Prostate gland (tissue), 2 donors: ENCODE data around the gene TNXB. TPM values are rescaled to one million over a fixed set of nuclear protein-coding genes. Genes with fewer than 3 reads are reported as not detected.

Source experiments
- DNase-seq: peaks from one replicate; pipeline ENCODE4 v3.0.0-alpha.2; 2019; ENCODE audit warnings: low spot score
- H3K27ac ChIP-seq, 2 donors: fragments of 200-600 bp; sonication (generic); 2 replicates each; pipeline ENCODE4 v1.5.1; 2017 to 2019
- H3K27me3 ChIP-seq: fragments of 200-600 bp; sonication (generic); replicated peaks from 2 replicates; pipeline ENCODE4 v1.5.1; 2019; ENCODE audit not compliant: insufficient read depth
- H3K36me3 ChIP-seq, 2 donors: fragments of 200-600 bp; sonication (generic); 1 replicate in 1 of 2; 2 replicates in 1 of 2; pipeline versions ENCODE4 v1.5.1 to v1.8.1; 2017 to 2019
- H3K4me1 ChIP-seq: fragments of 200-600 bp; sonication (generic); replicated peaks from 2 replicates; pipeline ENCODE4 v1.5.1; 2019
- H3K4me3 ChIP-seq, 2 donors: fragments of 200-600 bp; sonication (generic); 2 replicates each; pipeline ENCODE4 v1.5.1; 2017 to 2019
- H3K9me3 ChIP-seq: fragments of 200-600 bp; sonication (generic); 2 replicates; pipeline ENCODE4 v1.5.1; 2017
- POLR2A ChIP-seq: fragments of 450-650 bp; IDR thresholded peaks from one replicate; pipeline ENCODE4 v1.6.1; 2016; ENCODE audit warnings: antibody characterized with exemption, mild to moderate bottlenecking
- POLR2AphosphoS5 ChIP-seq: sonication (generic); formaldehyde crosslinking; IDR thresholded peaks from one replicate; pipeline ENCODE4 v1.6.1; 2017; ENCODE audit warnings: antibody characterized with exemption
- WGBS: methylation state at CpG from one replicate; pipeline ENCODE4 v1.1.5; 2018; 5-methylcytosine and 5-hydroxymethylcytosine counted together
- intact Hi-C: fragments of 100-400 bp; cut with DNase I; formaldehyde crosslinking; loops from one replicate; pipeline ENCODE4 v1.14.2; 2022
- total RNA-seq, 2 donors: library from RNA; depleted of rRNA; stranded (reverse); fragments of >200 nt; gene quantifications; one replicate each; pipeline ENCODE4 v1.1.0, GENCODE V29; 2016
- TF ChIP-seq, protein P1 (sequence below), 4 experiments: fragments of 200-600 bp in 2 of 4; fragments of 450-650 bp in 2 of 4; sonication (generic) in 2 of 4; IDR thresholded peaks; 1 replicate in 3 of 4; 2 replicates in 1 of 4; pipeline ENCODE4 v1.5.1; 2016 to 2019; ENCODE audit warnings: antibody characterized with exemption in 4 of 4, mild to moderate bottlenecking in 2 of 4, moderate library complexity in 2 of 4

The TNXB gene
- total RNA-seq, 2 donors from 2014 or later: 18.5 to 29.1 TPM

DNA sequence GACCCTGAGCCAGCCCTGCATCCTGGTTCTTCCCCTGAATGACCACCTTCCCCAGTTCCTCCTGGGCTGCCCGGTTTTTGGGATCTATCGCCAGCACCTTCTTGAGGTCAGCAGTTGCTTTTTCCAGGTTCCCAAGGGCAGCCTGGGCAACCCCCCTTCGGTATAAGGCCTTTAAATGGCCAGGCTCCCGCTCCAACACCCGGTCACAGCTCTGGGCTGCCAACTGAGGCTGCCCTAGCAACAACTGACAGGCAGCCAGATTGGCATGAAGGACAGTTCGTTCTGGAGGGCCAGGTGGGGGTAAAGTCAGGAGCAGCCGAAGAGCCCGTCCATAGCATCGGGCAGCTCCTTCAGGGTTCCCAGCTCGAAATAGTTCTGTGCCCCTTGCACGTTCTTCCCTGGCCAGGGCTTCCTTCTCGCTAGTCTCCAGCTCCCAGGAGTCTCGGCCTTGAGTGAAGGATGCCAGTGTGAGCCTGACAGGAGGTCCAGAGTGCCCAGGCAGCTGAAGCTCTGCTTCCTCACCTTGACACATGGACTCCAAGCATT is 19.7 kb upstream of the TNXB start:
- Histone ChIP-seq H3K36me3 (no peaks in the 10 kb centered on the region), H3K27me3 (no peaks in the 10 kb centered on the region), H3K9me3 (no peaks in the 10 kb centered on the region), H3K4me1 (peaks cover 22% of the 10 kb centered on the region), H3K27ac (peak overlapping the region; percentile 94 to 95), H3K4me3 (peak overlapping the region; percentile 58 to 67)
- no peak for DNase-seq
- WGBS: 85% methylated on average over 13 of the region's 13 CpGs
- intact Hi-C loops: no loop called here
- TF ChIP-seq POLR2A (no peak), POLR2AphosphoS5 (no peak)
- TF ChIP-seq, protein P1, sequence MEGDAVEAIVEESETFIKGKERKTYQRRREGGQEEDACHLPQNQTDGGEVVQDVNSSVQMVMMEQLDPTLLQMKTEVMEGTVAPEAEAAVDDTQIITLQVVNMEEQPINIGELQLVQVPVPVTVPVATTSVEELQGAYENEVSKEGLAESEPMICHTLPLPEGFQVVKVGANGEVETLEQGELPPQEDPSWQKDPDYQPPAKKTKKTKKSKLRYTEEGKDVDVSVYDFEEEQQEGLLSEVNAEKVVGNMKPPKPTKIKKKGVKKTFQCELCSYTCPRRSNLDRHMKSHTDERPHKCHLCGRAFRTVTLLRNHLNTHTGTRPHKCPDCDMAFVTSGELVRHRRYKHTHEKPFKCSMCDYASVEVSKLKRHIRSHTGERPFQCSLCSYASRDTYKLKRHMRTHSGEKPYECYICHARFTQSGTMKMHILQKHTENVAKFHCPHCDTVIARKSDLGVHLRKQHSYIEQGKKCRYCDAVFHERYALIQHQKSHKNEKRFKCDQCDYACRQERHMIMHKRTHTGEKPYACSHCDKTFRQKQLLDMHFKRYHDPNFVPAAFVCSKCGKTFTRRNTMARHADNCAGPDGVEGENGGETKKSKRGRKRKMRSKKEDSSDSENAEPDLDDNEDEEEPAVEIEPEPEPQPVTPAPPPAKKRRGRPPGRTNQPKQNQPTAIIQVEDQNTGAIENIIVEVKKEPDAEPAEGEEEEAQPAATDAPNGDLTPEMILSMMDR (IDR thresholded peaks at IDR 0.05): no peak

GRCh38 chr6:32127717-32128592 is 18.8 kb upstream of the TNXB start, which contains the start of gene ATF6B:
Gene ATF6B (minus strand): TSS chr6:32128246. CDS start chr6:32128207, 39 bp downstream.
- intact Hi-C loops: no loop called here

DNA sequence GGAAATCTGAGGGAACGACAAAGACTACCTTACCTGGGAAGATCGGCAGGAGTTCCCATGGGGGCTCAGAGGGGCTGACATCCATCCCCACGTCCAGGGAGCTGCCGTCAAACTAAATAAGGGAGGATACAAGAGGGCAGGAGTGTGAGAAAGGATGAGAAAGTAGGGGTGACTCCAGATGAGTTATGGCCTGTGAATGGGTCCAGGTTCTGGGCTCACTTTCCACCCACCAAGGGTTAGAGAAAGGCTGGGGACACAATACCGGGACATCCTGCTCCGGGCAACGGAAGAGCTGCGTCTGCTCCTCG is 18.2 kb upstream of the TNXB start:
- Histone ChIP-seq H3K9me3 (no peaks in the 10 kb centered on the region), H3K36me3 (no peaks in the 10 kb centered on the region), H3K4me3 (peak overlapping the region; percentile 67 to 96), H3K27ac (peak overlapping the region; percentile 89 to 94), H3K4me1 (peaks cover 22% of the 10 kb centered on the region), H3K27me3 (no peaks in the 10 kb centered on the region)
- intact Hi-C loops: no loop called here
- TF ChIP-seq POLR2AphosphoS5 (no peak), POLR2A (no peak)
- TF ChIP-seq, protein P1 (IDR thresholded peaks at IDR 0.05): no peak
- 3% methylated on average over 9 of the region's 9 CpGs for WGBS
- no peak for DNase-seq

More at GRCh38 chr6:32127717-32128592, 18.8 kb upstream of the TNXB start, which contains the start of gene ATF6B:
- Histone ChIP-seq H3K4me1 (peaks cover 22% of the 10 kb centered on the region), H3K27me3 (no peaks in the 10 kb centered on the region), H3K36me3 (no peaks in the 10 kb centered on the region), H3K4me3 (peak within 1 kb of the TSS; percentile 67 to 96), H3K9me3 (no peaks in the 10 kb centered on the region), H3K27ac (peak within 1 kb of the TSS; percentile 94 to 95)
- under 1% methylated on average over 42 of the region's 44 CpGs for WGBS
- peak; percentile 51 for TF ChIP-seq POLR2A
- TF ChIP-seq, protein P1 (IDR thresholded peaks at IDR 0.05): peak in 1 of 4 experiments; percentile 11
- TF ChIP-seq POLR2AphosphoS5: peak; percentile 97
- DNase-seq: peak; percentile 99

GRCh38 chr6:32126880-32127279 is 17.7 kb upstream of the TNXB start:
- no peaks in the 10 kb centered on the region for H3K9me3 ChIP-seq
- TF ChIP-seq, protein P1 (IDR thresholded peaks at IDR 0.05): no peak
- no peak for TF ChIP-seq POLR2AphosphoS5
- no peak for TF ChIP-seq POLR2A
- H3K4me3 ChIP-seq: peak overlapping the region; percentile 67 to 96
- DNase-seq: no peak
- intact Hi-C loops: no loop called here
- H3K27ac ChIP-seq: peak overlapping the region; percentile 89 to 94
- peaks cover 22% of the 10 kb centered on the region for H3K4me1 ChIP-seq
- WGBS: 45% methylated on average over 8 of the region's 8 CpGs
- peaks cover 0 to 2% of the 10 kb centered on the region in 2 donors for H3K36me3 ChIP-seq
- H3K27me3 ChIP-seq: no peaks in the 10 kb centered on the region
